ENCODE results near the gene TLE1. TPM values are rescaled to one million over a fixed set of nuclear protein-coding genes. Genes with fewer than 3 reads are reported as not detected.

Gene TLE1
- total RNA-seq, 4 donors from 2014 or later = 43.6 to 86.2 (median 68.2) TPM

DNA sequence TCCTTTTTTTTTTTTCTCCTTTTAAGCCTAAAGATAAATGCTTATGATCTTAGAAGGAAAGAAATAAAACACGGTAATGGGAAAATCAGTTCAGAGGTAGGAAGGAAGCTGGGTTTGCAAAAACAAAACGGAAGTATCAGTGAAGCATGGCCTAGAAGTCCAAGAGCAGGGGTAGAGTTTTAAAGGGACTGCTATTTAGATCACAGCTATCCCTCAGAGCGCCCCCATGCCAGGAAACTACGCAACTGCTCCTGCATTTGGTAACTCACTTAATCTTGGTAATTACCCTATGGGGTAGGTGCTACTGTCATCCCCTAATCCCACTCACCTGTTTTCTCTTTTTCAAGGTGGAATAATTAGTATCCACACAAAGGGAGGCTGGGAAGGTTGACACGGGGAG, 16.0 kb downstream of the TLE1 start:
- no peak for TF ChIP-seq POLR2AphosphoS5 (IDR thresholded peaks at IDR 0.05)
- no peak for TF ChIP-seq EP300 (IDR thresholded peaks at IDR 0.05)
- TF ChIP-seq, protein P1, sequence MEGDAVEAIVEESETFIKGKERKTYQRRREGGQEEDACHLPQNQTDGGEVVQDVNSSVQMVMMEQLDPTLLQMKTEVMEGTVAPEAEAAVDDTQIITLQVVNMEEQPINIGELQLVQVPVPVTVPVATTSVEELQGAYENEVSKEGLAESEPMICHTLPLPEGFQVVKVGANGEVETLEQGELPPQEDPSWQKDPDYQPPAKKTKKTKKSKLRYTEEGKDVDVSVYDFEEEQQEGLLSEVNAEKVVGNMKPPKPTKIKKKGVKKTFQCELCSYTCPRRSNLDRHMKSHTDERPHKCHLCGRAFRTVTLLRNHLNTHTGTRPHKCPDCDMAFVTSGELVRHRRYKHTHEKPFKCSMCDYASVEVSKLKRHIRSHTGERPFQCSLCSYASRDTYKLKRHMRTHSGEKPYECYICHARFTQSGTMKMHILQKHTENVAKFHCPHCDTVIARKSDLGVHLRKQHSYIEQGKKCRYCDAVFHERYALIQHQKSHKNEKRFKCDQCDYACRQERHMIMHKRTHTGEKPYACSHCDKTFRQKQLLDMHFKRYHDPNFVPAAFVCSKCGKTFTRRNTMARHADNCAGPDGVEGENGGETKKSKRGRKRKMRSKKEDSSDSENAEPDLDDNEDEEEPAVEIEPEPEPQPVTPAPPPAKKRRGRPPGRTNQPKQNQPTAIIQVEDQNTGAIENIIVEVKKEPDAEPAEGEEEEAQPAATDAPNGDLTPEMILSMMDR (IDR thresholded peaks at IDR 0.05) = no peak

GRCh38 chr9:81671880-81672280, 17.5 kb downstream of the TLE1 start:
- peaks cover 0 to 6% of the 10 kb centered on the region in 2 donors for H3K36me3 ChIP-seq
- WGBS, 2 donors (ENCODE audit: low coverage in 1 of 2) = 8% methylated on average over 2 of the region's 3 CpGs; no CpG with 5 or more reads in 1 of the 2 donors
- H3K27me3 ChIP-seq = no peaks in the 10 kb centered on the region
- H3K4me1 ChIP-seq = peaks cover 4 to 84% (median 32%) of the 10 kb centered on the region in 3 donors
- H3K27ac ChIP-seq = peak overlapping the region in 3 of 4 donors; percentile 52 to 74 (median 73)
- H3K4me3 ChIP-seq = no peak overlapping the region
- ATAC-seq = peak; percentile 96
- TF ChIP-seq POLR2A (IDR thresholded peaks at IDR 0.05) (no peak), POLR2AphosphoS5 (IDR thresholded peaks at IDR 0.05) (peak; percentile 81), EP300 (IDR thresholded peaks at IDR 0.05) (no peak)
- TF ChIP-seq, protein P1 (IDR thresholded peaks at IDR 0.05) = peak in 1 of 4 experiments; percentile 23
- H3K9me3 ChIP-seq = no peaks in the 10 kb centered on the region

More for the DNA sequence above, 16.0 kb downstream of the TLE1 start:
- Histone ChIP-seq H3K27me3 (no peaks in the 10 kb centered on the region), H3K27ac (no peak overlapping the region), H3K4me3 (no peak overlapping the region), H3K36me3 (peaks cover 0 to 12% of the 10 kb centered on the region in 2 donors), H3K4me1 (peaks cover 4 to 77% (median 26%) of the 10 kb centered on the region in 3 donors), H3K9me3 (no peaks in the 10 kb centered on the region)
- ATAC-seq = no peak
- 67% methylated on average over 4 of the region's 5 CpGs; no CpG with 5 or more reads in 1 of the 2 donors for WGBS, 2 donors (ENCODE audit: low coverage in 1 of 2)

- 83 to 84% methylated on average over 6 of the region's 6 CpGs for WGBS, 2 donors (ENCODE audit: low coverage in 1 of 2)
- peaks cover 0 to 6% of the 10 kb centered on the region in 2 donors for H3K36me3 ChIP-seq
- TF ChIP-seq EP300 (IDR thresholded peaks at IDR 0.05) (no peak), POLR2A (IDR thresholded peaks at IDR 0.05) (no peak), POLR2AphosphoS5 (IDR thresholded peaks at IDR 0.05) (no peak)
- TF ChIP-seq, protein P1 (IDR thresholded peaks at IDR 0.05) = no peak
- H3K4me3 ChIP-seq = no peak overlapping the region
- H3K9me3 ChIP-seq = no peaks in the 10 kb centered on the region
- no peaks in the 10 kb centered on the region for H3K27me3 ChIP-seq
- ATAC-seq = no peak
- H3K4me1 ChIP-seq = peaks cover 13 to 92% (median 49%) of the 10 kb centered on the region in 3 donors
- no peak overlapping the region for H3K27ac ChIP-seq
Observed at GRCh38 chr9:81669866-81670265, 19.5 kb downstream of the TLE1 start.

GRCh38 chr9:81669041-81669651, 20.2 kb downstream of the TLE1 start:
- peaks cover 13 to 96% (median 52%) of the 10 kb centered on the region in 3 donors for H3K4me1 ChIP-seq
- H3K36me3 ChIP-seq = peaks cover 0 to 6% of the 10 kb centered on the region in 2 donors
- H3K4me3 ChIP-seq = no peak overlapping the region
- TF ChIP-seq POLR2A (IDR thresholded peaks at IDR 0.05) (no peak), EP300 (IDR thresholded peaks at IDR 0.05) (no peak), POLR2AphosphoS5 (IDR thresholded peaks at IDR 0.05) (no peak)
- TF ChIP-seq, protein P1 (IDR thresholded peaks at IDR 0.05) = no peak
- WGBS, 2 donors (ENCODE audit: low coverage in 1 of 2) = 0 to 33% methylated on average over 3 to 5 of the region's 5 CpGs
- H3K27ac ChIP-seq = peak overlapping the region in 3 of 4 donors; percentile 23 to 41 (median 27)
- H3K9me3 ChIP-seq = no peaks in the 10 kb centered on the region
- H3K27me3 ChIP-seq = no peaks in the 10 kb centered on the region
- no peak for ATAC-seq

- TF ChIP-seq POLR2AphosphoS5 (IDR thresholded peaks at IDR 0.05) = no peak
- no peak for TF ChIP-seq EP300 (IDR thresholded peaks at IDR 0.05)
- TF ChIP-seq, protein P1 (IDR thresholded peaks at IDR 0.05) = no peak
- no peak for TF ChIP-seq POLR2A (IDR thresholded peaks at IDR 0.05)
Observed at GRCh38 chr9:81666123-81666522, 23.2 kb downstream of the TLE1 start.

More at GRCh38 chr9:81666123-81666522, 23.2 kb downstream of the TLE1 start:
- no peak for ATAC-seq
- Histone ChIP-seq H3K27me3 (no peaks in the 10 kb centered on the region), H3K9me3 (no peaks in the 10 kb centered on the region), H3K36me3 (no peaks in the 10 kb centered on the region), H3K27ac (peak overlapping the region in 3 of 4 donors; percentile 2 to 45 (median 10)), H3K4me1 (peaks cover 9 to 89% (median 57%) of the 10 kb centered on the region in 3 donors), H3K4me3 (no peak overlapping the region)
- WGBS, 2 donors (ENCODE audit: low coverage in 1 of 2) = 83 to 86% methylated on average over 2 to 4 of the region's 4 CpGs

All from gastroesophageal sphincter (tissue), 4 donors.